ENCODE measurements around the gene AGO4. TPM values are rescaled to one million over a fixed set of nuclear protein-coding genes. Genes with fewer than 3 reads are reported as not detected.

The AGO4 gene
- total and polyA plus RNA-seq, 2 donors (not counting 1 experiment from before 2014, with no cell fraction given): 7.8 to 22.6 TPM

- Histone ChIP-seq H2AFZ (ENCODE audit: insufficient read depth, low read depth, low read length, poor library complexity, severe bottlenecking) (peak overlapping the region; percentile 99), H3K9me3 (ENCODE audit: control extremely low read depth in 1 of 3, control insufficient read depth in 2 of 3, insufficient read depth in 1 of 3, low read length in 2 of 3) (no peaks in the 10 kb centered on the region), H3K4me2 (replicated peaks; ENCODE audit: low read depth, low read length, poor library complexity, severe bottlenecking) (peak overlapping the region; percentile 99), H3K36me3 (replicated peaks in 1 of 2; ENCODE audit: control extremely low read depth in 1 of 2, control insufficient read depth in 1 of 2, extremely low read depth in 1 of 2, insufficient read depth in 2 of 2, low read length in 1 of 2) (no peaks in the 10 kb centered on the region), H3K4me1 (ENCODE audit: control insufficient read depth in 2 of 2, insufficient read depth in 2 of 2, low read length in 2 of 2) (peaks cover 0 to 12% of the 10 kb centered on the region in 2 donors), H3K4me3 (ENCODE audit: control extremely low read depth in 1 of 5, extremely low read depth in 1 of 5, insufficient read depth in 1 of 5, low read depth in 2 of 5, low read length in 4 of 5) (peak overlapping the region; percentile 65 to 99 (median 87)), H3K27me3 (replicated peaks in 1 of 4; ENCODE audit: control extremely low read depth in 1 of 4, control insufficient read depth in 3 of 4, insufficient read depth in 4 of 4, low read length in 3 of 4) (no peaks in the 10 kb centered on the region), H3K9ac (ENCODE audit: low read length) (peak overlapping the region; percentile 94), H3K79me2 (ENCODE audit: control insufficient read depth, insufficient read depth, low read length) (no peaks in the 10 kb centered on the region), H4K20me1 (ENCODE audit: control insufficient read depth, insufficient read depth, low read length, poor library complexity, severe bottlenecking) (no peaks in the 10 kb centered on the region), H3K27ac (ENCODE audit: low read length in 2 of 2) (peak overlapping the region; percentile 51 to 83)
- POLR2A ChIA-PET: interaction anchor here (0.5 to 1.9 kb wide), 5 partner anchors 163 to 736 kb away, joined by 3 to 7 read pairs (median 3); partner anchors contain the start of genes AGO3, KIAA0319L, NCDN and ZMYM4
- Mint-ChIP-seq H3K9me3 (ENCODE audit: insufficient read depth) (no peaks in the 10 kb centered on the region), H3K4me3 (peak overlapping the region; percentile 86), H3K4me1 (peaks cover 7% of the 10 kb centered on the region), H3K27me3 (no peaks in the 10 kb centered on the region), H3K27ac (peak overlapping the region; percentile 46)
- ATAC-seq (ENCODE audit: low read depth) (no peak), DNase-seq (no peak)
- 100% methylated on average over 1 of the region's 19 CpGs for WGBS (ENCODE audit: insufficient coverage)
- CTCF ChIA-PET: interaction anchor here (1.0 to 6.0 kb wide), 6 partner anchors 10 to 318 kb away, joined by 3 to 56 read pairs (median 10); no protein-coding TSS in a partner anchor
- intact Hi-C loops (cut with micrococcal nuclease): loop anchor here (1.0 kb wide), 2 partner anchors 40 to 127 kb away; partner anchors contain the start of genes AGO4 and PSMB2
- TF ChIP-seq CTCF (IDR thresholded peaks at IDR 0.05) (no peak), EZH2 (IDR thresholded peaks at IDR 0.05; ENCODE audit: borderline replicate concordance, insufficient read depth, low read depth, low read length, poor library complexity, severe bottlenecking) (no peak)
Observed at GRCh38 chr1:35768350-35769187, 39.2 kb upstream of the AGO4 start.
